ENCODE measurements around the gene GLIS1.

The GLIS1 gene

DNA sequence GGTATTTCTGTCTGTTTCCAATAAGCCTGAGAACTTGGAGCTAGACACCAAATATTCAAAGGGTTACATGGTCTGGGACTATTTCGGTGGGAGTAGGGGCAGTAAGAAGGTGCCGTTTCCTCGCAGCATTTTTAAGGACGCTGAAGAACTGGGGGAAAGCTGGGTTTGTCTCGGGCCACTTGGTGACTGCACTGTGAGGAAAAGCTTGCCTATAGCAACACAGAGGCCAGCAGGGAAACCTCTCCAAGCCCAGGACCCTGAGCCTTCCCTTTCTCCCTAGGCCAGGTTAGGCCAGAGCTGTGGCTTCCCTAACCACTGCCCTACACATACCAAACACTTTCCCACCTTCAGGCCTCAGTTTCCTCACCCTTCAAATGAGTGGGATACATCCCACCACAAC is 3.3 kb downstream of the GLIS1 start:
- DNase-seq, result no peak

DNA sequence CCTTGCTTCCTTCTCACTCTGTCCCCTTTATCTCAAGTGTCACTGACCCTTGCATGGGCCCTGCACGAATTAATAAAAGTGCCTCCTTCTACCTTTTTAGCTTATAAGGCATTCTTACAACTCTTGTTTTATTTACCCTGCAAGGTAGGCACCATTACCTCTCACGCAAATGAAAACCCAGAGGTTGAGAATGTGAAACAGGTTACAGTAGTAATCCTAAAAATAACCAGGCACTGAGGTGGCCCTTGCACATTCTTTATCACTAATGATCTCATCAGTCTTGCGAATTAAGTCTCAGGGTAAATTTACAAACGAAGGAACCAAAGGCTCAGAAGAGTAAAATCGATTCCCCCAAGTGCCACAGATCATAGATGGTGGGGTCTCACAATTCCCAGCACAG is 3.7 kb downstream of the GLIS1 start:
- DNase-seq, result no peak

- DNase-seq, result no peak
Observed at GRCh38 chr1:53734650-53735211, 4.2 kb downstream of the GLIS1 start.

DNA sequence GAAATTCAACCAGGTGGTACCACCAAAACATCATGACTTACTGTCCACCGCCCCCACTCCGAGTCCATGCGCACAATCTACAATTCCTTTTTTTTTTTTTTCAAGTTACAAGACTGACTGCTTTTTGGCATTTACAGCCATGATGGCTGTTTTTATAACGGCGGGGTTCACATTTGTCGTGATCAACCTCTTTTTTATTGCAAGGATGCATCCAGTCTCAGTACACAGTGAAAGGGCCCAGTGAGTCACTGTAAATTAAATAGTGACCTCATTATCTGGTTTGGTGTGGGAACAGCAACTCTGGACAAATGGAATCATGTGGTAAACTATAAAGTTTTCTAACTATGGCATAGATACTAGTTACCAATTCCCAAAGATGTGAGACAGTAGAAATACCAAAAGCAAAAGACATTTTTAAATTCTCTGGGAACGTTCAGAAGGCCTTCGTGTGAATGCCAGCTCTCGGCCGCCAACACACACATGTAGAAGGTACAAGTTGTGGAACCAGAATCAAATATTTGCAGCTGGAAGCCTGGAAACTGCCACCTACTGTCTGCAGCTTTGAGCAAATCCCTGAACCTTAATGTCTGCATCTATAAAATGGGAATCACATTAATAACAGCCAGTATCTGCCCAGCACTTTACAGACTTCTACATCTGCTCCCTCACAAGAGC is 4.9 kb downstream of the GLIS1 start:
- no peak for DNase-seq

GRCh38 chr1:53733447-53733931 is 5.5 kb downstream of the GLIS1 start:
- no peak for DNase-seq

DNA sequence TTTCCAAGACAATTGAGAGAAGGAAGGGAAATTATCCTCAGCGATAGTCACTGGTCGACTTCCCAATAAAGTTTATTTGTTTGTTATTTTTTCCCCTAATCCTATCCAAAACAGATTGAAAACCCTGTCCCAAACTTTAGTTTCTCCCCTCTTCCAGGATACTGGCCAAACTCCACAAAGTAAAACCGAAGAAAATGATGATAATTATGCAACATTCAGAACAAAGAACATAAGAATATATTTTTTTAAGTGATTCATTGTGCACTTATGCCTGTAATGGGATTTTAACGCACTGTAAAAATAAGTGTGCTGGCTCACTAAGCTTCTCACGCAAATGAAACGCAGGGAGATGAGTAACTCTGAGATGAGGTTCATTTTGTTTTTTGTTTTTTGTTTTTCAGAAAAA is 6.0 kb downstream of the GLIS1 start:
- DNase-seq, result no peak

DNA sequence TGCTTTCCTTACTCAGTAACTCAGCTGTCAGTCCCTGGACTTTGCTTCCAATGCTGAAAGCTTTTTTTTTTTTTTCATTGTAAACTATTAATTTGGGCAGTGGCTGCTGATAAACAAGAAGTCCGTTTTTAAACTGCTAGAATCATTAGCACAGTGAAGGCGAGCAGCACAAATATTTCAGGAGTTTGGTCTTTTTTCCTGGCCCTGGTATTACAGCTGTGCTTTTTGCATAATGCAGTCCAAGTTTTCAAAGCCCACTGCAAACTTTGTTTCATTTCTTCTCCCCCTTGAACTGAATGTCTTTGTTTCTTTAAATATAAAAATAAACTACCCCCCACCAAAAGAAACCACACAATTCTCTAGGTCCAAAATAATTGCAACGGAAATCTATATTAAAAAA is 6.6 kb downstream of the GLIS1 start:
- DNase-seq, result no peak

- DNase-seq, result no peak
Observed at GRCh38 chr1:53731779-53732305, 7.1 kb downstream of the GLIS1 start.

- DNase-seq, result no peak
Observed at GRCh38 chr1:53731043-53731600, 7.8 kb downstream of the GLIS1 start.

DNA sequence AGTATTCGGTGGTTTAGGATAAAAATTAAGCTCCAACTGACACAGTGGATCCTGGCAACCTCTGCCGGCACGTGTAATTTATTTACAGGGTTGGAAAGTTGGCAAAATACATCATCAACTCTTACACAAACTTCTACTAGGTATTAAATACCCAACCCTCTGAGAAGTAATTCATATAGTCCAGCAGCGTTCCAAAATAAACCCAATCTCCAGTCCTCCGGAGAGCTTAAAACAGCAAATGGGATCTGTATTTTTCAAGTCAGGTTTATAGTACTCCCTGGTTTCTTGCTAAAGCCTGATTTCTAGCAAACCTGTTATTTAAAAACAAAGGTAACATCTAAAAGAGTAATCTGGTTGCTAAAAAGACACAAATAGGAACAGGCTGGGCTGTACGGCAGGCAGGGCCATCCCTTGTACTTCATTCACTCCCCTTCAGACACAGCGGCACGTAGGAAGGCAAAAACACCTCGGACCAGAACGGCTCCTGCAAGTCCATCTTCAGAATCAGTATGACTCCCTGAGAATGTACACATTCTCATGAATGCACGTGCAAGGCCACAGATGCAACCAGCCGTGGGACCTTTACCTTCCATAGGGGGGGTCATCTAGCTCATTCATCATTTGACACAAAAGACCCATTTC is 8.6 kb downstream of the GLIS1 start:
- no peak for DNase-seq

DNA sequence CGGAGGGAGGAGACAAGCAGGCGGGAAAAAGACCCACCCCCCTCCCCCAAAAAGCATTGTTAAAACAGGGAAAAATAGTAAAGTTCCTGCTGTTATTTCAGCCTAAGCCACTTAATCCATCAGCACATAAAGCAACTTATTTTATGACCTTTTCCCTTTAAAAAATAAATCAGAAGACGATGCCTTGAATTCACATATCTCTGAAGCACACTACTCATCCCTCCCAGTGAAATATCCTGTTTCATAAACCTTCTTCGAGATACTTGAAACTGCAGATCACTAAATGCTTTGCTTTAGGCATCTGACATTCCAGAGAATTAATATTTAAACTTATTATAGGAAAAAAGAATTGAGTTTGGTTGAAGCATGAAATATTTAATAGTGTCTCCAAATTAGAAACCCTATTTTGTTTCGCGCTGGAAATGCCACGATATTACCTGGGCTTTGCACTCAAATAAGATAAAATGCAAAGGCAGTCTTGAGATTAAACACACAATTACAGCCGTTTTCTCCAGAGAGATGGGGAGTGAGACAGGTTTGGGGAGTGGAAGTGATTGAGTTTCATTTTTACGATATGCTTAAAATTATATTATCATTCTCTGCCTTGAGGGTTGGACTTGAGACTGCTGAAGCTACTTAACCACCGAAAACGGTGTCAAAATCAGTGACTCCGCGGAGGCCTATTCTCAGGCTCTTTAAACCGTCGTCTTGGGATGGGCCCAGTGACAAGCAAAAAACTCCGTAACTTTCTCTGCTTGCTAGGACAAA is 9.3 kb downstream of the GLIS1 start:
- no peak for DNase-seq

GRCh38 chr1:53728702-53729455 is 10.1 kb downstream of the GLIS1 start:
- no peak for DNase-seq

- no peak for DNase-seq
Observed at GRCh38 chr1:53728196-53728595, 10.8 kb downstream of the GLIS1 start.

GRCh38 chr1:53727461-53728092 is 11.4 kb downstream of the GLIS1 start:
- DNase-seq, result no peak

DNA sequence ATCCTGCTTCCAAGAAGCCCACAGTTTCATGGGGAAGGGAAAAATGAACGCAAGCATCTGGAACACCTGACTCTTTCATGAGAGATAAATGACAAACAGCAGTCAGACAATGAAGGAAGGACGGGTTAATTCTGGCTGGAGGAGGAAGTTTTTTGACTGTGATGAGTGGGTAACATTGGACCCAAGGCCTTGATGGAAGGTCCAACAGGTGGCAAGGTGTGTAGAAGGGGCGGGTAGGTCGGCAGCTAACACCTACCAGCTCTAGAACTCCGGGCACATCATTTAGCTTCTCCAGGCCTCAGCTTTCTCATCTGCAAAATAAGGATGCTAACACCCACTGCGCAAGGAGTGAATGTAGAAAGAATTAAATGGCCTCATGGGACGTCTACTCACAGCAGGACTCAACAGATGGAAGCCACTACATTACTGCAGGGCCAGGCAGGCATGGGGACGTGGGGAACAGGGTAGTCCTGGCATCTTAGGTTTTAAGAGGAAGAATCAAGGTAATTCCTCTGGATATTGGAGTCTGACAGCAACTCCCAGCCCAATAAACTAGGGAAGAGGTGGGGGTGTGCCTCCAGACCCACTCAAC is 12.9 kb downstream of the GLIS1 start:
- no peak for DNase-seq

- DNase-seq, result no peak
Observed at GRCh38 chr1:53725238-53725689, 13.7 kb downstream of the GLIS1 start.

DNA sequence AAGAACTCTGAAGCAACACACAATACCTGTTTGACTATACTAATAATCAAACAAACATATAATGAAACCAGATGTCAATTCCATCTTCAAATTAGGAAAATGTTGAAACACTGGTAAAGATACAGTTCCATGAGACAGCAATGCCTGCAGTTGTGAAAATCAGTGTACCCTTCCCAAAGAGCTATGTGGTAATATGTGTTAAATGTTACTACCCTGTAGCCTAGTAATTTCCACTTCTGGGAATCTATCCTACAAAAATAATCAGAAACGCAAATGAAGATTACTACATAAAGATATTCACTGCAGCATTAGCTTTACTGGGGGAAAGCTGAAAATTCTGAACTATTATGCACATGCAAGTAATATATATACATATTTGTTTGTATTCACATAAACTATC is 16.9 kb downstream of the GLIS1 start:
- no peak for DNase-seq

DNA sequence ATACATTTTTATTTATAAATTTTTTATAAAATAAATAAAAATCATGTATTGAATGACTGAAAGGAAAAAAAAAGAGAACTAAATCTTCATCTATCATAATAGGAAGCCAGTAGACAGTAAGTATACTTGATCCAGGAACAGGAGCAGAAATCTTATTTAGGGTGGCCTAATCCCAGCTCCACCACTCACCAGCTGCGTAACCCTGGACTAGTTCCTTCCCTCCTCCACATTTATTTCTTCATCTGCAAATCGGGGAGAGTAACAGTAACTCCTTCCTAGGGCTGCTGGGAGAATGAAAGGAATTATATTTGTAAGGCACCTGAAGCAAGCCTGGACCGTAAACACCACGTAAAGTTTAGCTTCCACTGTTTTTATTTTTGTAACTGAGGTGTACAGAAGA is 17.9 kb downstream of the GLIS1 start:
- no peak for DNase-seq

GRCh38 chr1:53719469-53719868 is 19.5 kb downstream of the GLIS1 start:
- no peak for DNase-seq

DNA sequence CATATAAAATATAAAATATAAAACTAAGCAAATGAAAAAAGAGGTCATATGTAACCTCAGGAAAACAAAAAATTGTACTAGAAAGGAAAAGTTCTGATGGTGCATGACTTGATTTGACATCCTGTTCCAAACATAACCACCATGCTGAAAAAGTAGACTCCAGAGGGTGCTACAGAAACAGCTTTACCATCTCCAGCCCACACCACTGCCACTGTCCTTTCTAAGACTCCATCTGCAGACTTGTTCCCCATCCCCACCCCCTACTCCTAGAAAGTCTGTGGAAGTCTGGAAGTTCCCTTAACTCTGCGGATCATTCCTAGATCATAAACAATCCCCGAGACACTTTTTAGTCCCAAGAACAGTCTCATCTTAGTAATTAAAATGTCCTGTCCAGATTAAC is 20.5 kb downstream of the GLIS1 start:
- DNase-seq, result no peak

Data from NCI-H226 (cell line).